HepG2 (cell line): Measurements from ENCODE around the gene DHFR2. TPM values are rescaled to one million over a fixed set of nuclear protein-coding genes. Genes with fewer than 3 reads are reported as not detected.

Experiments used
- ATAC-seq: fragments of 200-7000 bp; cut with Tn5 transposase; 3 replicates; pipeline ENCODE4 v1.9.1; 2020; ENCODE audit warnings: mild to moderate bottlenecking, moderate library complexity
- BruUV-seq: library from RNA; stranded (reverse); fragments of 400-500 nt; replicated peaks from 2 replicates; lab custom pipeline; 2021; lab: Mats Ljungman, UMichigan
- CTCF ChIA-PET: fragments of 300-600 bp; formaldehyde crosslinking; extraction: SDS; loops from one replicate; lab custom pipeline; 2021; ENCODE audit warnings: low total read pairs, inconsistent platforms, low intra/inter-chr PET ratio; lab: Yijun Ruan, JAX
- POLR2A ChIA-PET: fragments of 350-600 bp; sonication (Branson Sonifier 250); formaldehyde crosslinking; loops from one replicate; lab custom pipeline; 2020; ENCODE audit warnings: antibody characterized with exemption, inconsistent platforms; lab: Yijun Ruan, JAX
- DNase-seq: peaks from one replicate; pipeline ENCODE4 v3.0.0-alpha.2; 2015; ENCODE audit warnings: low spot score
- FAIRE-seq: peaks from 3 replicates; lab custom pipeline; 2011; peaks lifted over from hg19 to GRCh38; lab: Jason Lieb, UNC
- H2AFZ ChIP-seq: one replicate; pipeline ENCODE4 v1.6.1; 2011; ENCODE audit warnings: low read length, inconsistent platforms
- H3K27ac ChIP-seq: fragments of 300-600 bp; 3 replicates; pipeline ENCODE4 v1.8.0; 2011; ENCODE audit warnings: mixed run types, mild to moderate bottlenecking, mixed read lengths, low read length, inconsistent platforms; ENCODE audit not compliant: insufficient read depth; ENCODE audit errors: extremely low read length
- H3K27me3 ChIP-seq, 2 experiments: fragments of 200-600 bp in 1 of 2; 2 replicates in 1 of 2; 3 replicates in 1 of 2; pipeline versions ENCODE4 v1.6.0 to v1.8.0; 2011; ENCODE audit warnings: low read length in 2 of 2, mild to moderate bottlenecking in 2 of 2, moderate library complexity in 2 of 2, inconsistent platforms in 1 of 2; ENCODE audit not compliant: insufficient read depth in 2 of 2, control insufficient read depth in 1 of 2
- H3K36me3 ChIP-seq, 2 experiments: fragments of 200-600 bp in 1 of 2; replicated peaks in 1 of 2; 2 replicates in 1 of 2; 3 replicates in 1 of 2; pipeline versions ENCODE4 v1.5.1 to v1.8.0; 2011; ENCODE audit warnings: low read length in 2 of 2, inconsistent platforms in 1 of 2; ENCODE audit not compliant: insufficient read depth in 2 of 2, control insufficient read depth in 1 of 2
- H3K4me1 ChIP-seq: 2 replicates; pipeline ENCODE4 v1.5.1; 2012; ENCODE audit warnings: low read length, inconsistent platforms; ENCODE audit not compliant: insufficient read depth
- H3K4me2 ChIP-seq: 2 replicates; pipeline ENCODE4 v1.6.0; 2011; ENCODE audit warnings: low read depth, low read length, inconsistent platforms
- H3K4me3 ChIP-seq, 3 experiments: fragments of 200-600 bp in 1 of 3; sonication (generic), shearing (Covaris generic) in 1 of 3; replicated peaks in 1 of 3; 2 replicates each; pipeline ENCODE4 v1.5.1; 2011 to 2016; ENCODE audit warnings: low read length in 3 of 3, inconsistent platforms in 2 of 3, low read depth in 2 of 3, mild to moderate bottlenecking in 2 of 3, control low read depth in 1 of 3, mixed read lengths in 1 of 3; ENCODE audit not compliant: insufficient read depth in 1 of 3
- H3K79me2 ChIP-seq: one replicate; pipeline ENCODE4 v1.6.1; 2011; ENCODE audit warnings: low read length, inconsistent platforms; ENCODE audit not compliant: insufficient read depth
- H3K9ac ChIP-seq: 2 replicates; pipeline ENCODE4 v1.6.0; 2011; ENCODE audit warnings: mild to moderate bottlenecking, low read depth, low read length, inconsistent platforms; ENCODE audit not compliant: insufficient read depth
- H3K9me3 ChIP-seq: 2 replicates; pipeline ENCODE4 v1.5.1; 2012; ENCODE audit warnings: mild to moderate bottlenecking, low read length
- H4K20me1 ChIP-seq: 2 replicates; pipeline ENCODE4 v1.6.0; 2011; ENCODE audit warnings: inconsistent platforms, mild to moderate bottlenecking, low read length, moderate library complexity; ENCODE audit not compliant: insufficient read depth
- ATF7 ChIP-seq, 2 experiments: fragments of 450-650 bp in 1 of 2; sonication (generic) in 1 of 2; formaldehyde crosslinking in 1 of 2; IDR thresholded peaks; 2 replicates each; pipeline versions ENCODE4 v1.4.0 to v1.6.1; 2016 to 2020; ENCODE audit warnings: antibody characterized with exemption in 1 of 2, mild to moderate bottlenecking in 1 of 2, missing genetic modification reagents in 1 of 2
- CENPBD1 ChIP-seq: sonication (generic); formaldehyde crosslinking; IDR thresholded peaks from 2 replicates; pipeline ENCODE4 v1.8.0; 2022; ENCODE audit warnings: missing genetic modification reagents, low read depth, mild to moderate bottlenecking, borderline replicate concordance
- GABPA ChIP-seq, 2 experiments: IDR thresholded peaks; 2 replicates each; pipeline ENCODE4 v1.6.1; 2011 to 2016; ENCODE audit warnings: low read depth in 2 of 2, low read length in 1 of 2, missing biosample characterization in 1 of 2, missing genetic modification characterization in 1 of 2
- HNRNPL ChIP-seq: fragments of 200-400 bp; formaldehyde crosslinking; IDR thresholded peaks from 2 replicates; pipeline ENCODE4 v1.6.1; 2017; ENCODE audit warnings: mild to moderate bottlenecking, low read depth, low read length
- MAZ ChIP-seq, 2 experiments: sonication (generic) in 1 of 2; formaldehyde crosslinking in 1 of 2; IDR thresholded peaks; 2 replicates each; pipeline versions ENCODE4 v1.5.0 to v1.6.1; 2012 to 2020; ENCODE audit warnings: low read depth in 2 of 2, mild to moderate bottlenecking in 2 of 2, borderline replicate concordance in 1 of 2, improper control_type of control experiment in 1 of 2, low read length in 1 of 2, missing genetic modification reagents in 1 of 2, moderate library complexity in 1 of 2
- MTA1 ChIP-seq: sonication (generic); formaldehyde crosslinking; IDR thresholded peaks from 2 replicates; pipeline ENCODE4 v1.4.0; 2020; ENCODE audit warnings: missing genetic modification reagents, mild to moderate bottlenecking, borderline replicate concordance
- RBAK ChIP-seq: sonication (generic); formaldehyde crosslinking; IDR thresholded peaks from 2 replicates; pipeline ENCODE4 v1.5.1; 2020; ENCODE audit warnings: mild to moderate bottlenecking, missing genetic modification reagents
- SNAI1 ChIP-seq: sonication (generic); formaldehyde crosslinking; IDR thresholded peaks from 2 replicates; pipeline ENCODE4 v1.5.0; 2020; ENCODE audit warnings: mild to moderate bottlenecking, missing genetic modification reagents, borderline replicate concordance
- TBP ChIP-seq: sonication (generic); formaldehyde crosslinking; IDR thresholded peaks from 2 replicates; pipeline ENCODE4 v1.5.0; 2020; ENCODE audit warnings: missing genetic modification reagents
- TSC22D2 ChIP-seq: sonication (generic); formaldehyde crosslinking; IDR thresholded peaks from 2 replicates; pipeline ENCODE4 v1.5.1; 2020; ENCODE audit warnings: missing genetic modification reagents, mild to moderate bottlenecking, borderline replicate concordance
- ZBTB21 ChIP-seq: sonication (generic); formaldehyde crosslinking; IDR thresholded peaks from 2 replicates; pipeline ENCODE4 v1.4.0; 2020; ENCODE audit warnings: missing genetic modification reagents
- ZNF234 ChIP-seq: sonication (generic); formaldehyde crosslinking; conservative IDR thresholded peaks from 2 replicates; pipeline ENCODE4 v1.5.1; 2020; ENCODE audit warnings: mild to moderate bottlenecking, missing genetic modification reagents
- ZNF562 ChIP-seq: sonication (generic); formaldehyde crosslinking; IDR thresholded peaks from 2 replicates; pipeline ENCODE4 v1.8.0; 2022; ENCODE audit warnings: missing genetic modification reagents, borderline replicate concordance
- ZNF777 ChIP-seq: sonication (generic); formaldehyde crosslinking; IDR thresholded peaks from 2 replicates; pipeline ENCODE4 v1.4.0; 2020; ENCODE audit warnings: missing genetic modification reagents
- ZNF816 ChIP-seq: sonication (generic); formaldehyde crosslinking; IDR thresholded peaks from 2 replicates; pipeline ENCODE4 v1.8.0; 2022; ENCODE audit warnings: missing genetic modification reagents, mild to moderate bottlenecking, borderline replicate concordance
- WGBS: methylation state at CpG from one replicate; pipeline ENCODE4 v1.1.6; 2017; ENCODE audit warnings: low lambda C conversion rate; 5-methylcytosine and 5-hydroxymethylcytosine counted together
- in situ Hi-C: cut with HindIII; loops from 2 replicates; pipeline ENCODE4 v1.10.0; 2017; ENCODE audit warnings: low pct_unique_long_range_greater_than_20kb; ENCODE audit not compliant: extremely low pct_ligation_motif_present
- intact Hi-C: fragments of 100-400 bp; cut with micrococcal nuclease; formaldehyde crosslinking; loops from one replicate; pipeline ENCODE4 v1.10.0; 2022; ENCODE audit not compliant: unreplicated experiment
- polyA plus RNA-seq, 8 experiments: library from polyadenylated mRNA; depleted of rRNA in 3 of 8; stranded (reverse) in 7 of 8; unstranded in 1 of 8; fragments of >200 nt; fragmentation: Illumina TruSeq in 4 of 8; extraction: Trizol in 4 of 8; gene quantifications; 2 replicates each; pipeline versions ENCODE4 v1.2.1 to v1.2.3, GENCODE V29; 2011 to 2016; ENCODE audit warnings: low read depth in 4 of 8, missing spikeins in 1 of 8, mixed read lengths in 1 of 8; ENCODE audit not compliant: insufficient read depth in 1 of 8
- total RNA-seq, 5 experiments: library from RNA; depleted of rRNA; stranded (reverse); fragments of >200 nt; fragmentation: Illumina TruSeq; extraction: Trizol; gene quantifications; 2 replicates each; pipeline ENCODE4 v1.2.3, GENCODE V29; 2016; ENCODE audit warnings: low read depth in 1 of 5

DHFR2 gene
- total and polyA plus RNA-seq, 2 of the 13 experiments (the other 11 are each of a cell fraction or from before 2014, with no cell fraction given), result 1.4 to 4.6 TPM

DNA sequence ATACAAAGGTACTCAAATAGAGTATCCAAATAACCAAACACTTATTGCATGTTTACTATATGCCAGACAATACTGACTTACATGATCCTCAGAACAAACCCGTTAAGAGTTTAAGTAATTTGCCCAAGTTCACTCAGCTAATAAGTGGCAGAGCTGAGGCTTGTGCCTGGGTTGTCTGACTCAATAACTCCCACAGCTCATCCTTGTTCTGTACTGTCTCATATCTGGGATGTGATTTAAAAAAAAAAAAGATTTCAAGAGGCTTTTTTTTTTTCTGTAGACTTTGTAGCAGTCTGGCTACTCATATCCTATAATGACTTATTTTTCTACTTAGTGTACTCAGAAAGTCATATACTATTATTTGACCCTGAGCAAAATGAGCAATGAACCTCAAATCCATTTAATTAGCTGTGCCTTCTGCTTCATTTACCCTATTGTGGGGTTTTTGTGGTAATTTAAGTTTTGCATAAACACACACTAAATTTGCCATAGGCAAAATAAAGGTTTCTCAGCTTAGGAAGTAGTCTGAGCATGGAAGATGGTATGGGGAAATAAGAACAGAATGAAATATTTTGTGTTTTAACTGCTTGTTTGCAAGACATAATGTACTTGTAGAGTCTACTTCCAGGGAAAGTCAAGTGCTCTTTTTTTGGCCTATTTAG, 3.2 kb upstream of the DHFR2 start:
- H3K27me3 ChIP-seq, result no peaks in the 10 kb centered on the region; a peak in 1 of 5 replicates
- intact Hi-C loops, result loop anchor here (10.0 kb wide), 1 partner anchor 161 kb away; no protein-coding TSS in a partner anchor
- FAIRE-seq, result no peak
- TF ChIP-seq SNAI1 (CRISPR knock-in tag), result no peak
- TF ChIP-seq RBAK, result no peak
- no peak for TF ChIP-seq ZNF816
- no peak for TF ChIP-seq TSC22D2 (CRISPR knock-in tag)
- TF ChIP-seq MAZ (IDR thresholded peaks at IDR 0.05; ENCODE audit: borderline replicate concordance, low read depth, low read length), result no peak
- TF ChIP-seq MAZ (CRISPR knock-in tag; IDR thresholded peaks at IDR 0.05; ENCODE audit: low read depth), result no peak
- no peak for TF ChIP-seq TBP (CRISPR knock-in tag)
- no peak for TF ChIP-seq CENPBD1 (CRISPR knock-in tag)
- no peak for TF ChIP-seq ZNF234 (CRISPR knock-in tag)
- TF ChIP-seq HNRNPL, result no peak
- no peak for TF ChIP-seq ZNF562 (CRISPR knock-in tag)
- TF ChIP-seq GABPA (IDR thresholded peaks at IDR 0.05; ENCODE audit: low read depth, low read length), result no peak
- no peak for TF ChIP-seq GABPA (CRISPR knock-in tag; IDR thresholded peaks at IDR 0.05; ENCODE audit: low read depth)
- TF ChIP-seq MTA1 (CRISPR knock-in tag), result no peak
- TF ChIP-seq ATF7 (IDR thresholded peaks at IDR 0.05), result no peak
- TF ChIP-seq ATF7 (CRISPR knock-in tag; IDR thresholded peaks at IDR 0.05), result no peak
- TF ChIP-seq ZBTB21, result no peak
- no peak for TF ChIP-seq ZNF777
- 100% methylated on average over 1 of the region's 1 CpG for WGBS
- no peak overlapping the region for H3K9ac ChIP-seq
- ChIA-PET CTCF (no interaction called here), POLR2A (no interaction called here)
- in situ Hi-C loops, result loop anchor here (10.0 kb wide), 1 partner anchor 61 kb away; no protein-coding TSS in a partner anchor
- H3K9me3 ChIP-seq, result peaks cover 10% of the 10 kb centered on the region; the same call in 1 of the 2 replicates
- peaks cover 24% of the 10 kb centered on the region for H3K4me1 ChIP-seq
- BruUV-seq, result no TSS peak
- H3K79me2 ChIP-seq, result peaks cover 15% of the 10 kb centered on the region
- ATAC-seq, result no peak
- H2AFZ ChIP-seq, result no peak overlapping the region
- DNase-seq, result no peak
- no peak overlapping the region for H3K27ac ChIP-seq
- H3K36me3 ChIP-seq, result peaks cover 0 to 6% of the 10 kb centered on the region in 2 experiments; a peak in 1 of 5 replicates
- H3K4me3 ChIP-seq, result no peak overlapping the region
- H4K20me1 ChIP-seq, result no peaks in the 10 kb centered on the region
- H3K4me2 ChIP-seq, result no peak overlapping the region
